GM10266 (cell line): ENCODE measurements around the gene ACSL1.

Experiments used
- DNase-seq: peaks from one replicate; pipeline ENCODE4 v3.0.0; 2012; ENCODE audit errors: extremely low spot score
- TF ChIP-seq, protein P1 (sequence below): IDR thresholded peaks from 2 replicates; pipeline ENCODE4 v1.5.1; 2012; ENCODE audit warnings: mild to moderate bottlenecking, low read depth; ENCODE audit not compliant: control insufficient read depth, insufficient read depth; ENCODE audit errors: missing control alignments

Gene ACSL1

DNA sequence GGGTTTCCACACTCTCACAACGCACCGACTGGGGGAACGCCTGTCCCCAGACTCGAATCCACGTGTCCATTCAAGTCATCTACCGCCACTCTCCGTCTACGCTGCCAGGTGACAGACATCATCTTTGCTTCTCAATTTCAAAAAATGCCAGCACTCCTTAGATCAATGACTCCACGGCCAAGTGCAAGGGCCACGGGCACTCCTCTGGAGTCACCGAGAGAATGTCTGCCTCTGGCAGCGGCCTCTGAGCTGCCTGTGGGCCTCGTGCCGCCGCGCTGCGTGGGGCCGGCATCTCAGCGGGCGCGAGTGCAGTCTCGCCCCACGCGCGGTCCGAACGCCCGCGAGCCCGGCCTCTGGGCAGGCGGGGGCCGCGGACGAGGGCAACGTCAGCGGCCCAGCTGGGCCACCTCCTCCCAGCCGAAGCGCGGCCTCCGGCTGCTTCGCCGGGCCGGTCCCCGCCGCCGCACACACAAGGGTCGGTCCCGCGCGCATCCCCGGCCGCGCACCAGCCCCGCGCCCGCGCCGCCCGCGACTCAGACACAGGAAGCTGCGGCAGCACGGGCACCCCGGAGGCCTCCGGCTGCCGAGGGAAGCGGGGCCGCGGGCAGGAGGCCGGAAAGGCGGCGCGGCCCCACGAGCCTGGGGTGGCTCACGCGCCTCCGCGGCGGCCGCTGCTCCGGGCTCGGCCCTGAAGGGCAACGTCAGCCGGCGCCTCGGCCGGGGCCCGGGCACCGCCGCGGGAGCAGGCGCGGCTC is 450 bp downstream of the ACSL1 start:
- TF ChIP-seq, protein P1, sequence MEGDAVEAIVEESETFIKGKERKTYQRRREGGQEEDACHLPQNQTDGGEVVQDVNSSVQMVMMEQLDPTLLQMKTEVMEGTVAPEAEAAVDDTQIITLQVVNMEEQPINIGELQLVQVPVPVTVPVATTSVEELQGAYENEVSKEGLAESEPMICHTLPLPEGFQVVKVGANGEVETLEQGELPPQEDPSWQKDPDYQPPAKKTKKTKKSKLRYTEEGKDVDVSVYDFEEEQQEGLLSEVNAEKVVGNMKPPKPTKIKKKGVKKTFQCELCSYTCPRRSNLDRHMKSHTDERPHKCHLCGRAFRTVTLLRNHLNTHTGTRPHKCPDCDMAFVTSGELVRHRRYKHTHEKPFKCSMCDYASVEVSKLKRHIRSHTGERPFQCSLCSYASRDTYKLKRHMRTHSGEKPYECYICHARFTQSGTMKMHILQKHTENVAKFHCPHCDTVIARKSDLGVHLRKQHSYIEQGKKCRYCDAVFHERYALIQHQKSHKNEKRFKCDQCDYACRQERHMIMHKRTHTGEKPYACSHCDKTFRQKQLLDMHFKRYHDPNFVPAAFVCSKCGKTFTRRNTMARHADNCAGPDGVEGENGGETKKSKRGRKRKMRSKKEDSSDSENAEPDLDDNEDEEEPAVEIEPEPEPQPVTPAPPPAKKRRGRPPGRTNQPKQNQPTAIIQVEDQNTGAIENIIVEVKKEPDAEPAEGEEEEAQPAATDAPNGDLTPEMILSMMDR: no peak
- peak; percentile 53 for DNase-seq

DNA sequence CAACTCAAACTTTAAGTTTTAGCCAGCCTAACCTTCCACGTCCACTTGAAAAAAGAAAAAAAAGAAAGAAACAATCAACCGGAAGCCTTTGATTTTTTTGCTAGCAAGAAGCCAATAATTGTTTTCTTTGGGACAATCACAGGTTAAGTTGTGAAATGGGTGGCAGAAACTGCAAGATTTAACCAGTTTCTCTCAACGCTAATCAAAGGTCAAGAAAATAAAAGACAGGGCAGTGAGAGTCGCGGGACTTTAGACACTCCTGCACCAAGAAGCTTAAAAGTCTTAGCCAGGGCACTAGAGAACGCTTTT is 1.0 kb downstream of the ACSL1 start:
- TF ChIP-seq, protein P1: no peak
- peak; percentile 22 for DNase-seq

DNA sequence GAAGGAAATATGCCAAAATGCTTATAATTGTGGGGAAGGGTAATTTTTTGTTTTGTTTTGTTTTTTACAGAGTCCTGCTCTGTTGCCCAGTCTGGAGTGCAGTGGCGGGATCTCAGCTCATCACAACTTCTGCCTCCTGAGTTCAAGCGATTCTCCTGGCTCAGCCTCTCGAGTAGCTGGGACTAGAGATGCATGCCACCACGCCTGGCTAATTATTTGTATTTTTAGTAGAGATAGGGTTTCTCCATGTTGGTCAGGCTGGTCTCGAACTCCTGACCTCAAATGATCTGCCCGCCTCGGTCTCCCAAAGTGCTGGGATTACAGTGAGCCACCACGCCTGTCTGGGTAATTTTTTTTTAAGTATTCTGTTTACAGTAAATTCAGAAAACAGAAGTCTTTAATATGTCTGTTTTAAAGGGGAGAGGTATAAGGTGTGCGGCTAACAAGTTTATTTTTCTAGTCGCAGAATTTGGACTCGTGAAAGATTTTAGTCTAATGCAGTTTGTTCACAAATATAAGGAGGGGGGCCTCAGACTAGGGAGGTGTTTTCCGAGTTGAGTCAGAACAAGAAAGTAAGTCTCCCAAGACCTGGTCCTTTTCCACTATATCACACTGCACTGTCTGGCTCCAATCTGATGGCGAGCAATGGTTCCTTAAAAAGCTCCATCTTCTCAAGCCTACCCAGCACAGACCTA is 1.5 kb downstream of the ACSL1 start:
- peak; percentile 66 for DNase-seq

DNA sequence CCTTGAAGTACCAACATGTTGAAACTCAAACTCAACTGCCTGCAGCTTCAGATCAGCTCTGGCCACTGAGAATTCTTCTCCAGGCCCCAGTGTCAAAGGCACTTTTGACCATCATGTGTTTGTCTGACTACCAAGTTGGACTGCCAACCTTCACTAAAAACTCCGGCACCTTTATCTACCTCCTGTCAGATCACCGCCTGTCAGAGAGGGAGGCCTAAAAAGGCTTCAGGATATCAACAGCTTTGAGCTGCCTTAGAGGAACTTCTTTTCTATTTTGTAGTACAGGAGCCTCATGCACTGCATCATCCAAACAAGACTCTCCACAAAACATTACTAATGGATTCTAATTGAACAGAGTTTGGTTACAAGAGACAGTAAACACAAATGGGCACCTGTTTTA is 2.8 kb downstream of the ACSL1 start:
- DNase-seq: no peak
- TF ChIP-seq, protein P1: no peak

More for the DNA sequence above, 1.5 kb downstream of the ACSL1 start:
- TF ChIP-seq, protein P1: no peak

DNA sequence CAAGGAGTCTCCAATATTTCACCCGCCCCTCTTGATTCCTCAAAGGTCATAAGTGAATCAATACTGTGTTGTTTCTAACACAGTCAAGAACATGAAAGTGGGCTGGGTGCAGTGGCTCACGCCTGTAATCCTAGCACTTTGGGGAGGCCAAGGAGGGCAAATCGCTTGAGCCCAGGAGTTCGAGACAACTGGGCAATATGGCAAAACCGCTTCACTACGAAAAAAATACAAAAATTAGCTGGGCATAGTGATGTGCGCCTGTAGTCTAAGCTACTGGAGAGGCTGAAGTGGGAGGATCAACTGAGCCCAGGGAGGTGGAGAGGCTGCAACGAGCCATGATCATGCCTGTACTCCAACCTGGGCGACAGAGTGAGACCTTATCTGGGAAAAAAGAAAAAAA is 3.4 kb downstream of the ACSL1 start:
- TF ChIP-seq, protein P1: no peak
- no peak for DNase-seq

DNA sequence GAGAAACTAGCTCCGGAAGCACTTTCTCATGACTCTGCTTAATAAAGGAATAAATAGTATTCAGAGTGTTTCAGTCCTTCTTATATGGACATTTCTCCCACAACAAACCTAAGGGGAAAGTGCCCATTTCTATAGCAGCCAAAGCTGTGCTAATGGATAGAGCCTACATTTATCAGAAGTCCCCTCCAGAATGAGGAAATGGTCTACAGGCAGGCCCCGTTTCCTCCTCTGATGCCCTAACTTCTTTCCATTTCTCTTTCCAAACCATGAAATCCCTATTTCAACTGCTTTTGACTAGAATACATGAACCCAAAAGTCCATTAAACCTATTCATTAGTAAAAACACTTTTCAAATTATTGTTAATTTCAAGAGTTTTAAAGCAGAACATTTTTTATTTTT is 4.5 kb downstream of the ACSL1 start:
- TF ChIP-seq, protein P1: no peak
- no peak for DNase-seq

DNA sequence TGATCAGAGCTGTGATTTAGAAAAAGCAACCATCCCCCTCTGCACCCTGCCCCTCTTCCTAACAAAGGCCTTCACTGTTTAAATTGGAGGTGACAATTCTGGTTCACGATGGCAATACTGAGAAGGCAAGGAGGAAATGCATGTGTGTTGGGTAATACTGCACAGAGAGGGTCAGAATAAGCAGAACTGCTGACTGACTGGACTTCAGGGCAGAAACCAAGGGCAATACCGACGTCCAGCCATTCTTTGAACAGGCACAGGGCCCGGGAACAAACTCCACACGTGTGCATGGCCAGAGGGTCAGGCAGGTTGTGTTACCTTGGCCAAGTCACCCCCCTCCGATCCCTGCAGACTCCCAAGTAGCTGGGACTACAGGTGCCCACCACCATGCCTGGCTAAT is 6.0 kb downstream of the ACSL1 start:
- DNase-seq: no peak
- TF ChIP-seq, protein P1: no peak
